Measurements from ENCODE around the gene HDGFL1.

Gene HDGFL1

GRCh38 chr6:22569281-22570184 lies at the start of gene HDGFL1:
Gene HDGFL1, plus strand, starts transcription at chr6:22569566. Its CDS starts 10 bp downstream, at chr6:22569576.
- in situ Hi-C loops (cut with MboI; ENCODE audit: low pct_unique_long_range_greater_than_20kb, low sequenced_read_pairs), result no loop called here

DNA sequence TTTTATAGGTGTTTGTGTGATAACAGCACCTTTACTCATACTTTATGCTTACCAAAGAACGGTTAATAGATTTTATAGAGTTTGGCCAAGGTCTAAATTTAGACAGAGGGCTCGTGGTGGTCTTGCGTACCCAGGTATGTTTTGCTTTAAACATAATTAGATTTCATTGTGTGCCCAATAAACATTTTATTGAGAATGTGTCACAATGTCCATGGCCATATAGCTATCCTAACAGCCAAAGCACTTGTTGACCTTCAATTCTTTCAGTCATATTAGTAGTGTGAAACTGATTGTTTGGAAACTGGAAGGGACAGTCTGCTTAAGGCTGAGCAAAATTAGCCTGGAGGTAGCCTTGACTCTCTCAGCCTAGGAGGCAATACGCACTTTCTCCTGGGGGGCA lies 48.3 kb upstream of the HDGFL1 start:
- in situ Hi-C loops (cut with MboI; ENCODE audit: low pct_unique_long_range_greater_than_20kb, low sequenced_read_pairs), result no loop called here
- DNase-seq, result no peak

More at GRCh38 chr6:22569281-22570184, at the start of gene HDGFL1:
- no peak for DNase-seq

- in situ Hi-C loops (cut with MboI; ENCODE audit: low pct_unique_long_range_greater_than_20kb, low sequenced_read_pairs), result no loop called here
- DNase-seq, result no peak
These were observed 42.6 kb upstream of the HDGFL1 start for GRCh38 chr6:22526736-22527135.

DNA sequence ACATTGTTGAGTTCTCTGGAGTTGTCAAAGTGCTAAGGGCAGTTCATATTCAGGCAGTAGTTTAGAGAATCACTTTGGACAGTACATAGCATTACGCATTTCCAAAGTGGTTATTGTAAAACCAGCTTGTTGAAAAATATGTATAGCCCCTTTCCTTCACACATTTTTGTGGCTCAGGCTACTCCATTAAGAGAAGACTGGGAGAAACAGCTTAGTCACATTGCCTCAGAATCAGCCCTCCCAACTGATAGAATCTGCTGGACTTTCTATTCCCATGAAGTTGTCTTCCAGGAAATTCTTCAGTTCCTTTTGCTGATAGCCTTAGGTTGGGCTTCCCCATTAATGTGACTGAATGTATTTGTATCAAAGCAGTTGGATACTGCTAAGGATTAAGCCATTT lies 39.5 kb upstream of the HDGFL1 start:
- in situ Hi-C loops (cut with MboI; ENCODE audit: low pct_unique_long_range_greater_than_20kb, low sequenced_read_pairs), result no loop called here
- DNase-seq, result no peak

DNA sequence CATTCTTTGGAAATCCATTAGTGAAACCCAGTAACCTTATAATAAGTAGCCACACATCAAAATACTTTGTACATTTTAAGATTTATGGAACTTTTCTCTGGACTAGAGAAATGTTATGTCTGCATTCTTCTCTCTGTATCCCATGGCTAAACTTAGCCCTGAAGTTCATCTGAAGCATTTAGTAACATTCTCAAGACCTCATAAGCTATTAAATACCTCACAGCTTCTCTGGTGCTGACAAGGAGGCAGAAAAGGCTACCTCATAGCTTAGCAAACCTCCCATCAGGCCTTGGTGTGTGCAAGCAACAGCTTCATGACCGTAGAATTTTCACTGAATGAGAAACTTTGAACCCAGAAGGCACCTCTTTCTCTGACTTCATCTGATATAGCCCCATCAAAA lies 38.9 kb upstream of the HDGFL1 start:
- DNase-seq, result no peak
- in situ Hi-C loops (cut with MboI; ENCODE audit: low pct_unique_long_range_greater_than_20kb, low sequenced_read_pairs), result no loop called here

- DNase-seq, result no peak
- in situ Hi-C loops (cut with MboI; ENCODE audit: low pct_unique_long_range_greater_than_20kb, low sequenced_read_pairs), result no loop called here
These were observed 33.2 kb upstream of the HDGFL1 start for GRCh38 chr6:22536122-22536521.

- DNase-seq, result no peak
- in situ Hi-C loops (cut with MboI; ENCODE audit: low pct_unique_long_range_greater_than_20kb, low sequenced_read_pairs), result no loop called here
These were observed 24.9 kb upstream of the HDGFL1 start for GRCh38 chr6:22544476-22544875.

GRCh38 chr6:22545051-22545450 lies 24.3 kb upstream of the HDGFL1 start:
- in situ Hi-C loops (cut with MboI; ENCODE audit: low pct_unique_long_range_greater_than_20kb, low sequenced_read_pairs), result no loop called here
- no peak for DNase-seq

DNA sequence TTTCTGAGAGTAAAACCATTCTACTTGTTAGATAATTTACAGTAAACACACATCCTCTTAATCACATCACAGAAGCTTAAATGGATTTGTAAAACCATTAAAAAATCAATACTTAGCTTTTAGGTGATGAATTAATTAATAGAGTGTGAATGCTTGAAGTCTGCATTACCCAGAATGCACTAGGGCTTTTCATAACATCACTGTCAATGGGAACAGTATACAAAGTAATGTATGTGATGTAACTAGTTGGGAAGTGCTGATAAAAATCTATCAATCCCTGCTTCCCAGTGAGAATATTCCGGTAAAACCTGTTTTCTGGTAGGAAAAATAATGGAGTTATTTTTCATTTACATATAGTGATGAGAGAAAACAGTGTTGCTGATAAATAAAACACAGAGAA lies 23.1 kb upstream of the HDGFL1 start:
- in situ Hi-C loops (cut with MboI; ENCODE audit: low pct_unique_long_range_greater_than_20kb, low sequenced_read_pairs), result no loop called here
- DNase-seq, result no peak

- DNase-seq, result no peak
- in situ Hi-C loops (cut with MboI; ENCODE audit: low pct_unique_long_range_greater_than_20kb, low sequenced_read_pairs), result no loop called here
These were observed 18.2 kb upstream of the HDGFL1 start for GRCh38 chr6:22550971-22551670.

GRCh38 chr6:22556266-22556665 lies 13.1 kb upstream of the HDGFL1 start:
- DNase-seq, result no peak
- in situ Hi-C loops (cut with MboI; ENCODE audit: low pct_unique_long_range_greater_than_20kb, low sequenced_read_pairs), result no loop called here

DNA sequence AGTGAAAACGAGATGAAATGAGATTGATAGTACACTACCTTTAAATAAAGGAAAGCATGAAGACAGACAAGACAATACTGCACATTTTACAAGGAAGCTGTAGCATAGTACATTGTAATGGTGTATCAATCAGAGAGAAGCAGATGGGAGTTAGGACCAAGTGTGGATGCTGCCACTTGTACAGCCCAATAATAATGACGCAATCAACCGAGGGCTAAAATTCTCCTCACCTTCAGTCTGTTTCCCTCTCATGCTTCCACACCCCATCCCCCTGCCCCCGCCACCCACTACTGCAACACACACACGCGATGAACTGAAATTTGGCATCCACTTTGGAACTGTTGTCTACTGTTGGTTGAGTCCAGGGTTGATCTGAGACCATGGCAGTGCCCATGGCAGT lies 12.4 kb upstream of the HDGFL1 start:
- in situ Hi-C loops (cut with MboI; ENCODE audit: low pct_unique_long_range_greater_than_20kb, low sequenced_read_pairs), result no loop called here
- no peak for DNase-seq

DNA sequence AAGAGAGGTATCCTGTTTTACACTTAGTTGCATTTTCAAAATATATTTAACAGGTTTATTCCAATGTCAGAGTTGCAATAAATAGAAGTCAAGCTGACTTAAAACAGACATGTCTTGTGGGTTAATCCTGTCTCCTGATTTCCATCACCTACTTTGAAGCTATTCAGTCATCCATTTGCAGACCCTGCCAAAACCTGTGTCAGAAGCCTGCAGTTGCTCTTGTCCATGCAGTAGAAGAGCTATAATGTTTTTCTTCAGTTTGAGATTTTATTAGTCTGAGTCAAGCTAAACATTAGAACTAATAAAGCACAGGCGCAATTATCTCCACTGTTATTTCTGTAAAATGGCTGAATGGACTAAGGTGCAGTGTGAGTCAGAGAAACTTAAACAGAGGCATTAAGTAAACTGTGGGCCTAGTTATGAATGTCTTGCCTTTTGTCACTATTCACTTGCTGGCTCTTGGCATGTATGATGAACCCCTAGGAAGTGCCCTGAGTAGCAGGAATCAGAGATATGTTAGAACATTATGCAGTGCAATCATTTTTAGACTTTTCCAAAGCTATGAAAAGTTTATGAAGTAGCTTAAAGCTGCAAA lies 11.0 kb upstream of the HDGFL1 start:
- DNase-seq, result no peak
- in situ Hi-C loops (cut with MboI; ENCODE audit: low pct_unique_long_range_greater_than_20kb, low sequenced_read_pairs), result no loop called here

DNA sequence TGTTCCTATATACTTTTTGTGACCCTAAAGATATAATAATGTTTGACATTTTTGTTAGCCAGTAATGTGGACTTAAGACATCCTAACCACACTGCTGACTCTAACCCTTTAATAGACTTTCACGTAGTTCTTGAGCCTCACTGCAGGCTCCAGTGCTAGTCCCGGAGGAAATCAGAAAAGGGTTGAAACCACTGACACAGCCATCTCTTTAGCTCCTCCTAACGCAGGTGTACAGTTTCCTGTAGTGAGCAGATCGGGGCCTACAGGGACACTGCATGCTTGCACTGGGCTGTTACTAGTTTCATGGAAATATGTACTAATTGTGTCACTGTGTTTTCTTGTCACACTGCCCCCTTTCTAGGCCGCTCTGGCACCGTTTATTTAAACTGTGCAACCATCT lies 512 bp upstream of the HDGFL1 start:
- in situ Hi-C loops (cut with MboI; ENCODE audit: low pct_unique_long_range_greater_than_20kb, low sequenced_read_pairs), result no loop called here
- no peak for DNase-seq

DNA sequence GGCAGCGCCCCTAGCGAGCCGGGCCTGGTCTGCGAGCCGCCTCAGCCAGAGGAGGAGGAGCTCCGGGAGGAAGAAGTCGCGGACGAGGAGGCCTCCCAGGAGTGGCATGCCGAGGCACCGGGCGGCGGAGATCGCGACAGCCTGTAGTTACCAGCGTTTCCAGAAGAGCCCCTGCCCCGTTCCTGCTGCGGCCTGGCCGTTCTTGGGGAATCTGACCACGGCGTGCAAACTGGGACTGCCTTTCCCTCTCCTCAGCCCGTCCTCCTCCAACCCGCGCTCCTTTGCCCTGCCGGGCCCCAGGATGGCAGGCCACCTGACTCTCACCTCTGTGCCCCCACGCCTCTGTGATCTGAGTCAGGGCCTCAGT lies 802 bp downstream of the HDGFL1 start:
- in situ Hi-C loops (cut with MboI; ENCODE audit: low pct_unique_long_range_greater_than_20kb, low sequenced_read_pairs), result no loop called here

GRCh38 chr6:22575190-22575589 lies 5.8 kb downstream of the HDGFL1 start:
- in situ Hi-C loops (cut with MboI; ENCODE audit: low pct_unique_long_range_greater_than_20kb, low sequenced_read_pairs), result no loop called here
- no peak for DNase-seq

More for the DNA sequence above, 802 bp downstream of the HDGFL1 start:
- DNase-seq, result no peak

DNA sequence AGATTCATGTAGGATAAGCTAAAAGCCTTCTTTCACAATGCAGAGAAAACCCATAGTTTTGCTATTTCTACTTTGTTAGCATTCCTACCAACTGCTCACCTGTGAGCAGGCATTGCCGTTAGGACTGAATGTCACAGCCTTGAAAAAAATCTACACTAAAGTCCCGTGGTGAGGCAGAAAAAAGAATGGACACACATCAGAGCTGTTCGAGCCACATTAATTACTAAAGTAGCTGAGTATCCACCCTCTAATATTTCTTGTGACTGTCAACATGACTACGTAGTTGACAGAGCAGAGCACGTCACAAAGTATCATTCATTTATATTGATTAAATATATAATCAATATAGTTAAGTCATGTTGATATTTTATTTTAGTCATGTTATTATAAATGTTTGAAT lies 10.1 kb downstream of the HDGFL1 start:
- DNase-seq, result no peak
- in situ Hi-C loops (cut with MboI; ENCODE audit: low pct_unique_long_range_greater_than_20kb, low sequenced_read_pairs), result no loop called here

GRCh38 chr6:22580337-22580736 lies 11.0 kb downstream of the HDGFL1 start:
- no peak for DNase-seq
- in situ Hi-C loops (cut with MboI; ENCODE audit: low pct_unique_long_range_greater_than_20kb, low sequenced_read_pairs), result no loop called here

DNA sequence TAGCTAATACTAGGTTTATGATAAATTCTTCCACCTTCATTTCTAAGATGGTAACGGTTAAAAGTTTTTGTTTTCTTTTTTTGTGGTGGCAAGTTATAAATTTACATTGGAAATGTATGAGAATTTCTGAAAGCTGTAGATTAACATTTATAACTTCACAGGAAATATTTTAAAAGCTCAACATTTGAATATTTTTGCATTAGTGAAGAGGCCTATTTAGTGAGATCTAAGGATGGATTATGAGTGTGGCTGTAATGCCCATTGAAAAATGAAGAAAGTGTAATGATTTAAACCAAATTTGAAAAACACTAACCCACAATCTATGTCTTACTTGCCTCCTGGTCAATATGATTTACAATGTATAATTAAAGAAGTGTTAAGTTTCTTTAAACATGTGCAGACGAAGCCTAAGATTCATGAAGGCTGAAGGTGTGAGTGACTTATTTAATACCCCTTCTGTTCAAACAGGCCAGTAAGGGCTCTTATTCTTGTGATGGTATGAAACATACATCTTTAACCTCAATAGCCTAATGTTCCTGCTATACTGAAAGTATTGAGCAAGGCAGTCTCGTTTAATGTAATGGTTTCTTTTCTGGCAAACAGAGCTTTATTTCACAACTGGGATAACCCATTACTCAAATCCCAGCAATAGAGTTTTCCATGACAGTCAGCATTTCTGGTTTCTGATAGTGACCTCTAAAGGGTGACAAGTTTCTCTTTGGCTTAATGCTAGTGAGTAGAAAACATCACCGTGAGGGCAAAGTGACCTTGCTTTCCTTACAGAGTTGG lies 13.2 kb downstream of the HDGFL1 start:
- in situ Hi-C loops (cut with MboI; ENCODE audit: low pct_unique_long_range_greater_than_20kb, low sequenced_read_pairs), result no loop called here
- DNase-seq, result no peak
